Epithelial cell of esophagus (primary cell): ENCODE results near the gene ZYX.
"Not testable (repeated sequence)": the region's sequence is repeated elsewhere in the genome, so short reads cannot be mapped to it uniquely, and the experiment has no call there.

Source experiments
- DNase-seq: peaks from one replicate; pipeline ENCODE4 v3.0.0; 2010; ENCODE audit warnings: low read depth
- H3K4me3 ChIP-seq: 2 replicates; pipeline ENCODE4 v1.5.1; 2011; ENCODE audit warnings: mild to moderate bottlenecking, low read length, control low read depth
- CTCF ChIP-seq: IDR thresholded peaks from 2 replicates; pipeline ENCODE4 v1.5.1; 2011; ENCODE audit warnings: low read depth, mild to moderate bottlenecking, low read length, control low read depth, inconsistent platforms; ENCODE audit not compliant: insufficient read depth; ENCODE audit errors: missing control alignments

ZYX gene

GRCh38 chr7:143390773-143391317 lies 9.7 kb downstream of the ZYX start:
- DNase-seq: no peak
- TF ChIP-seq CTCF: no peak
- no peak overlapping the region for H3K4me3 ChIP-seq

- no peak for TF ChIP-seq CTCF
- no peak overlapping the region for H3K4me3 ChIP-seq
- no peak for DNase-seq
These were observed 10.6 kb downstream of the ZYX start for GRCh38 chr7:143391462-143392404.

- not testable (repeated sequence) for H3K4me3 ChIP-seq, DNase-seq
These were observed 11.3 kb downstream of the ZYX start for GRCh38 chr7:143392427-143392826.

- no peak for DNase-seq
- no peak for TF ChIP-seq CTCF
- no peak overlapping the region for H3K4me3 ChIP-seq
These were observed 11.7 kb downstream of the ZYX start for GRCh38 chr7:143392875-143393266.

GRCh38 chr7:143393267-143394041 lies 12.3 kb downstream of the ZYX start:
- no peak overlapping the region for H3K4me3 ChIP-seq
- no peak for DNase-seq
- TF ChIP-seq CTCF: no peak

GRCh38 chr7:143394068-143394467 lies 12.9 kb downstream of the ZYX start:
- DNase-seq: no peak
- no peak for TF ChIP-seq CTCF
- no peak overlapping the region for H3K4me3 ChIP-seq

GRCh38 chr7:143394777-143395176 lies 13.6 kb downstream of the ZYX start:
- no peak for TF ChIP-seq CTCF
- no peak overlapping the region for H3K4me3 ChIP-seq
- no peak for DNase-seq
